Stimulated activated CD8-positive, alpha-beta memory T cell treated with anti-CD3 and anti-CD28 coated beads, Interleukin-4, amount 100 ng/mL, for 48 hours (primary cell): ENCODE measurements around the gene NCOR2.
A peak's percentile ranks its signal among the peaks of the same experiment; 100 is the strongest.

Experiments used
- DNase-seq: peaks from one replicate; pipeline ENCODE4 v3.0.0-alpha.2; 2020

The NCOR2 gene

DNA sequence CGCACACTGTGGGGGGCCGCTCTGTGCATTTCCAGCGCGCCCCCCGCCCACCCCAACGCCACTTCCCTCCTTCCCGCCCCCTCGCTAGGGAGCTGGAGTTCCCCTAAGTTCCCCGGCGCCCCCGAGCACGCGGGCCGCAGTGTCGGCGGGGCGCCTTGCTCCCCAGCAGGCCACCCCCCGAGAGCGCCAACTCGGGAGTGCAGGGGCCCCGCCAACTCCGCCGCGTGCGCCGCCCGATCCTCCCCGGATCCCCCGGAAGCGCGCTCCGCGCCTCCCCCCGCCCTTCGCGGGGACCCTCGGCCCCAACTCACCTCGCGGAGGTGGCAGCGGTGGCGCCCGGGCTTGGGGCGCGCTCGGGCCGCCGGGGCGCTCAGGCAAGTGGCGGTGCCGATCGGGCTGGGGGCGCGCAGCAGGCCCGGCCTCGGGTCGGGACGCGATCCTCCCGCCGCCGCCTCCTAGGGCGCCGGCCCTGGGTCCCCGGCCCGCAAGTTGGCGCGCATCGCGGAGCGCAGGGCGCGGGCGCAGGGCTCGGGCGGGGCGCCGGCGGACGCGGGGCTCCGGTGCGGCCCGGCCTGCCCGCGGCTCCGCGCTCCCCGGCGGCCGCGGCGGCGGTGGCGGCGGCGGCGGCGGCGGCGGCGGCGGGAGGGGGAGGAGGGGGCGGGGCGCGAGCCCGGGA is at the start of gene NCOR2:
Gene NCOR2, minus strand, starts transcription at position 616 of the 676 bp plus-strand sequence. CDS start 72,361 bp downstream, outside the sequence.
- peak; percentile 64 for DNase-seq

DNA sequence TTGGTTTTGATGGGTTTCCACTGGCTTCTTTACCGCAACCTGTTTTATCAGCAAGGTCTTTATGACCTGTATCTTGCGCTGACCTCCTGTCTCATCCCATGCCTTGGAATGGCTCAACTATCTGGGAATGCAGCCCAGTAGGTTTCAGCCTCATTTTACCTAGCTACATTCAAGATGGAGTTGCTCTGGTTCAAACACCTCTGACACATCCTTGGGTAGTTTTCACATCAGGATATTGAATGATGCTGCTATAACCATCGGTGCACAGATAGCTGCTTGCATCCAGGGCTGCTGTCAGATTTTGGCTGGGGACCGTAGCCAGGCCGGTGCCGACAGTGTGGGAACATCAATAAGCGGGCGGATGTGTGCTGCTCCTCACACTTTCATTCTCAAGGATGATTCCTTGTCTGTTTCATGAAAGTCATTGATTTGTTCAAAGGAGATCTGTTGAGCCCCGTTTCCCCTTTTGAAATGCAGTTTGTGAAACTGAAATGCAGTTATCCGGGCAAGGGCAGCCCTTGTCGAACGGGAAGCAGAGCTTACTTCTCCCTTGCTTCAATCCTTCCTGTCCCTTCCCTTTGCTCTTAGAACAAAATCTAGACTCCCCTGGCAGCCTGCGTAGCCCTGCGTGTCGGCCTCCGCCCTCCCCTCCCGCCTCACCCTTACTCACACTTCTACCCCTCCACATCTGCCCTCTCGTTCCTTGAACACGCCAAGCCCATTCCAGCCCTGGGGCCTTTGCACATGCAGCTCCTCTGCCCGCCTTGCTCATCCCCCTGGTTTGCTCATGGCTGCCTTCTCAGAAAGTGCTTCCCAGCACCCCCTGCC is 49.2 kb upstream of the NCOR2 start:
- DNase-seq: no peak

- DNase-seq: no peak
These were observed 47.3 kb upstream of the NCOR2 start for GRCh38 chr12:124614512-124615292.

DNA sequence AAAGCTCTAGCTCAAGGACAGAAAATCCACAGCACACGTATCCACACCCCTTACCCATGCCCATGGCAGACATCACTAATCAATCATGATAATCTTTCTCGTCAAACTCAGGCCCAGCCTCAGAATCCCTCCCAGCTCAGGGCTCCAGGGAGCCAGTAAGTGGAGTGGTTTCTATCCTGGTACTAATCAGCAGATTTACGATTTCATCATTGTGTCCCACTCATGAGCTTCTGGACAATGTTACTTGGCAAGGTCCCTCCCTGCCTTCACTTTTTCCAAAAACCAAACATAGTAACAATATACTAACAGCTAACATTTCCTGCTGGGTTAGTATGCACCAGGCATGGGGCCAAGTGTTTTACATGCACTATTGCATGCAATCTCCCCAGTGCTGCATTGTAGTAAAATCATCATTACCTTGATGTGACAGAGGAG is 45.8 kb upstream of the NCOR2 start:
- no peak for DNase-seq

DNA sequence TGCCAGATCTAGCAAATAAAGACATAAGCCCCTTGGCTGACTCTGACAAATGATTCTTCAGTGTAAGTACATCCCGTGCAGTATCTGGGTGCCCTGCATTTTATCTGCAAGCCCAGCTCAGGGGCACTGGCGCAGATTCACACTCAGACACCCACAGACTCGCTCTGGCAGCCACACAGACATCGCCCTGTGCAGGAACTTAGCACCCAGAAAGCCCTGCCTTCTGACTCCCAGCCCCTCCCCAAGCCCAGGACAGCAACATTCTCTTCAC is 44.9 kb upstream of the NCOR2 start:
- no peak for DNase-seq

GRCh38 chr12:124611559-124612409 is 44.4 kb upstream of the NCOR2 start:
- DNase-seq: no peak

DNA sequence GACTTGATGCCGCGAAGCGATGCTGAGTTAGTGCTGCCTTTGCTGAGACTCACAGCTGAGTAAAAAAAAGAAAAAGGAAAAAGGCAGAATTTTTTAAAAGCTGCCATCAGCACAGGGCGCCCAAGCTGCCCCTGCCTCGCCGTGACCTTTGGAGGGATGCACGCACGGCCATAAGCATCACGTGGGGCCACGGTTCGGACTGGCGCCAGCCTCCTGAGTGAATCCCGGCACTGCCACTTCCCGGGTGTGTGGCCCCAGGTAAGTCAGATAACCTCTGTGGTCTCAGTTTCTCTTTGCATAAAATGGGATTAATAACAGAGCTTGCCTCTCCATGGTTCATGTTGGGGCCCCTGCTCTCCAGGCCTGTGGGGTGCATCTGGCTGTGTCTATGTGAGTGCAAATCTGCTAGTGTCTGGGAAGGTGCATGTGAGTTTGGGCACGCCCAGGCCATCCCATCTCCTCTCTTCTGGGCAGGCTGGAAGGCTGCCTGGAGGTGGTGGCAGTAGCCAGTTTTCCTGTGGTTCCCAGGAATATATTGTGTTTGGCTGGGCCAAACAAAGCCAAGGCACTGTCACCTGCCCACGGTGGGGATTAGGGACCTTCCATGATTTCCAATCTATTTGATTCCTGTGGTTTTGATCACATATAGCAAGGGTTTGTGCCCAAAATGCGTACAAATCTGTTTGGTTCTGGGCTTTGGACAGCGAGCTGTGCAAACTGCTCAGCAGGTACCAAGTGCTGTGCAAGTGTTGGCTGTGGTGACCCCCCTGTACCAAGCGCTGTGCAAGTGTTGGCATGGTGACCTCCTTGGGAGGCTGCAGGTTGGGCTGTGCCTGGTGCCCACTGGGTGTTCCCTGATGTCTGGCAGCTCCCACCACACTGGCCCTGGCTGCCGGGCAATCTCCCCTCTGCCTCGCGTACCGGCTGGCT is 43.5 kb upstream of the NCOR2 start:
- no peak for DNase-seq

GRCh38 chr12:124610021-124610612 is 42.7 kb upstream of the NCOR2 start:
- DNase-seq: no peak

DNA sequence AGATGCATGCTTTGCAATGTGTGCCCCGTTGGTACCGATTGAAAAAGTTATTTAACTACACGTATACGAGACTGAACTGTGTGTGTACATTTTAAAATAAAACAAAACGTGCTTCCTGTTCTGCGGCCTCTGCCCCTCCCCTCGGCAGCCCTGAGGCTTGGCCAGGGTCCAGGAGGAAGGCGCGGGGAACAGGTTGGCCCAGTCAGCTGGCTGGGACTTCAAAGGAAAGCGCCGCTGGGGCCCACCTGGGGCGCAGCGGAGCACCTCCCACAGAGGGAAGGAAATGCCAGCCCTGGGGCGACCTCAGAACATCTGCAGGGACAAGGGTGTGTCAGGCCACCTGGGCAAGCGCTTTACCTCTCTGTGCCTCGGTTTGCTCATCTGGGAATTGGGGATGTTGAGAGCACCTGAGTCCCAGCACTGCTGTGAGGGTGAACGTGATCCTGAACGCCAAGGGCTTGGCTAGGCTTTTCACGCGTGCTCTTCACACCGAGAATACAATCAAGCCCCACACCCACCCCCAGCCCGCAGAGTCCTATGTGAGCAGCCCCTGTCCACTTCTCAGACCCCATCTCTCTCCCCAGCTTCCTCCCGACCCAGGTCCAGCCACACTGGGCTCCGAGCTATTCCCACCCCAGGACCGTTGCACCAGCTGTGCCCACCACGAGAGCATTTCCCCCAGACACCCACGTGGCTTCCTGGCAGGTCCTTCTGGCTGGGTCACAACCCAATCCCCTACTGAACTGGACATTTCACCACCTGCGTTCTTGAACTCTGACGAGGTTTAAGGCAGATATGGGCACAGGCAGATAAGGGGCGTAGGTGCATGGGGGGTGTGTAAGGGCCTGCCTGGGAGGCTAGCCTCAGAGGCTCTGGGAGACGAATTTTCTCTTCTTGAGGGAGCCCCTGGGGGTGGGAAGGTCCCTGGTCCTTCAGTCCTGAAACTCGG is 41.9 kb upstream of the NCOR2 start:
- peak; percentile 76 for DNase-seq

DNA sequence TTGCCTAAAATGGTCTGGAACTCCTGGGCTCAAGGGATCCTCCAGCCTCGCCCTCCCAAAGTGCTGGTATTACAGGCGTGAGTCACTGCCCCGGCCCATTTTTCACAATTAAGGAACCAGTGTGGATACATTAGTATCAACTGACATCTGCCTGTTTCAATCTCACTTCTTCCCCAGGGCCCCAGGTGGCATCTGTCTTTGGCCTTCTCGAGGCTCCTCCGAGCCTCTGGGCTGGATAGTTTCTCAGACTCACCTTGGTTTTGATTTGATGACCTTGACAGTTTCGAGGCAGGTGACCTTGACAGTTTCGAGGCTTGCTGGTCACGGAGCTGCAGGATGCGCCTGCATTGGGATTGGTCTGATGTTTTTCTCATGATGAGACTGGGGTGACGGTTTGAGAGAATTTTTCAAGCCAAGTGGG is 41.0 kb upstream of the NCOR2 start:
- no peak for DNase-seq

DNA sequence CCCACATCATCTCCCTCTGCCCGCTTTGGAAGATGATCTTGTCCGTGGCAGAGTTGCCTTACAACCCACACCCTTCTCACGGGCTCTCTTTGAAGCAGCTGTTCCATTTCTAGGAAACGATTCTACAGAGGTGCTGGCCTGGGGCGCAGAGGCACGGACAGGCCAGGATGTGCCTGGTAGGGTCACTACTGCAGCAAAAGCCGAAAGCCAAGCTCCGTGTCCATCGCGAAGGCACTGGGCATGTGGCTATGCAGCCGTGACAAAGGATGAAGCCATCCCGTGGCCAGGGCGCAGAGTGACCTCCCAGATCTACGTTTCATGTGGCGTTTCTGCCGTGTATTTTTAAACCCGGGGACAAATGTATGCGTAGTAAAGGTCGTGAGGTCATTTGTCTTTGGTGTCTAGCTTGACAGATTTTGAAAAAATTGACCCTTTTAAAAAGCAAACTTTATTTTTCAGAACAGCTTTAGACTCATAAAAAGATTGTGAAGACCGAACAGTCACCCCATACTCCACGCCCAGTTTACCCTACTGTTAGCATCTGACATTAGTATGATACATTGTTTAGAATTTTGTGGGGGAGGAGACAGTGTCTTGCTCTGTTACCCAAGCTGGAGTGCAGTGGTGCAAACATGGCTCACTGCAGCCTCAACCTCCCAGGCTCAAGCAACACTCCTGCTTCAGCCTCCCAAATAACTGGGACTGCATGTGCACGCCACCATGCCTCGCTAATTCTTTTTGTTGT is 40.4 kb upstream of the NCOR2 start:
- no peak for DNase-seq

- DNase-seq: no peak
These were observed 38.7 kb upstream of the NCOR2 start for GRCh38 chr12:124605883-124606774.

GRCh38 chr12:124605150-124605882 is 37.9 kb upstream of the NCOR2 start:
- DNase-seq: no peak

GRCh38 chr12:124604264-124604680 is 36.9 kb upstream of the NCOR2 start:
- DNase-seq: no peak

DNA sequence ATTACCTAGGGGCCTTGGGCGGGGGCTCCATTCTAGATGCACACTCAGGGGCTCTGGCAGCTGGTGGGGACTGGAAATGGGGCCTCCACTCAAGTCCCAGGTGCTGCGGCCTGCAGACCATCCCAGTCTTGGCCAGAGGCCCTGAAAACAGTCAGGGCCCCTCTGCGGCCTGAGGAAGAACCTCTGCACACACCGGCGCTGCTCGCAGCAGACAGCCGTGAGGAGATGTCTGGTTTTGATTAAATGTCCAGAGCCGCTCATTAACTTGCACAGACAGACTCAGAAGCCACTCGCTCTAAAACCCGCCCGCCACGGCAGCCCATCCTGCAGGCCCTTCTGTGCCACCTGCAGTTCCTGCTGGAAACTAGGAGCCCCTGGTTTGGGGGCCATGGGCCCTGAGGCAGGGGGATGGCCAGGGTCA is 36.4 kb upstream of the NCOR2 start:
- DNase-seq: no peak

- DNase-seq: no peak
These were observed 35.7 kb upstream of the NCOR2 start for GRCh38 chr12:124603100-124603541.

GRCh38 chr12:124601706-124602105 is 34.3 kb upstream of the NCOR2 start:
- DNase-seq: no peak
